CD14-positive monocyte (primary cell): ENCODE measurements around the gene CNIH2. TPM values are rescaled to one million over a fixed set of nuclear protein-coding genes. Genes with fewer than 3 reads are reported as not detected.

Experiments used
- DNase-seq, 3 donors: peaks; one replicate each; pipeline ENCODE4 v3.0.0-alpha.2; 2011 to 2022
- H2AFZ ChIP-seq: 2 replicates; pipeline ENCODE4 v1.6.0; 2012; ENCODE audit warnings: mild to moderate bottlenecking, low read depth, low read length, inconsistent platforms; ENCODE audit not compliant: insufficient read depth, poor library complexity, severe bottlenecking
- H3K27ac ChIP-seq, 2 donors: 1 replicate in 1 of 2; 2 replicates in 1 of 2; pipeline ENCODE4 v1.5.1; 2012 to 2013; ENCODE audit warnings: low read length in 2 of 2, control low read depth in 1 of 2, inconsistent platforms in 1 of 2, low read depth in 1 of 2, mild to moderate bottlenecking in 1 of 2
- H3K27me3 ChIP-seq, 2 donors: one replicate each; pipeline versions ENCODE4 v1.6.0 to v1.6.1; 2011 to 2013; ENCODE audit warnings: low read length in 2 of 2; ENCODE audit not compliant: control insufficient read depth in 2 of 2, insufficient read depth in 2 of 2
- H3K36me3 ChIP-seq, 2 donors: replicated peaks in 1 of 2; 1 replicate in 1 of 2; 2 replicates in 1 of 2; pipeline versions ENCODE4 v1.5.1 to v1.6.1; 2012 to 2013; ENCODE audit warnings: low read length in 2 of 2, control low read depth in 1 of 2, inconsistent platforms in 1 of 2, mild to moderate bottlenecking in 1 of 2; ENCODE audit not compliant: insufficient read depth in 2 of 2, control insufficient read depth in 1 of 2
- H3K4me1 ChIP-seq, 2 donors: 1 replicate in 1 of 2; 2 replicates in 1 of 2; pipeline versions ENCODE4 v1.5.1 to v1.6.1; 2012 to 2013; ENCODE audit warnings: low read length in 2 of 2, control low read depth in 1 of 2, inconsistent platforms in 1 of 2, mild to moderate bottlenecking in 1 of 2, moderate library complexity in 1 of 2; ENCODE audit not compliant: insufficient read depth in 2 of 2, control insufficient read depth in 1 of 2
- H3K4me2 ChIP-seq: replicated peaks from 2 replicates; pipeline ENCODE3; 2012; ENCODE audit warnings: low read length, moderate library complexity, mild to moderate bottlenecking; ENCODE audit not compliant: poor library complexity, severe bottlenecking; ENCODE audit errors: extremely low read depth
- H3K4me3 ChIP-seq, 3 experiments: fragments of 200-600 bp in 1 of 3; sonication (generic) in 1 of 3; replicated peaks in 1 of 3; 1 replicate in 2 of 3; 2 replicates in 1 of 3; pipeline ENCODE4 v1.5.1; 2011 to 2013; ENCODE audit warnings: low read length in 3 of 3, mild to moderate bottlenecking in 3 of 3, control low read depth in 2 of 3, low read depth in 2 of 3, inconsistent platforms in 1 of 3, moderate library complexity in 1 of 3
- H3K79me2 ChIP-seq: 2 replicates; pipeline ENCODE4 v1.6.0; 2012; ENCODE audit warnings: mild to moderate bottlenecking, control low read depth, inconsistent platforms, low read length, moderate library complexity; ENCODE audit not compliant: insufficient read depth
- H3K9ac ChIP-seq: 2 replicates; pipeline ENCODE4 v1.6.0; 2017; ENCODE audit warnings: low read length, mild to moderate bottlenecking; ENCODE audit not compliant: insufficient read depth, poor library complexity, severe bottlenecking
- H3K9me3 ChIP-seq, 2 donors: replicated peaks in 1 of 2; 1 replicate in 1 of 2; 2 replicates in 1 of 2; pipeline versions ENCODE4 v1.5.1 to v1.6.1; 2012 to 2013; ENCODE audit warnings: low read length in 2 of 2, control low read depth in 1 of 2; ENCODE audit not compliant: control insufficient read depth in 1 of 2, insufficient read depth in 1 of 2
- H4K20me1 ChIP-seq: 2 replicates; pipeline ENCODE4 v1.6.0; 2012; ENCODE audit warnings: mild to moderate bottlenecking, low read length, control low read depth, moderate library complexity; ENCODE audit not compliant: insufficient read depth
- H3K27ac Mint-ChIP-seq, 7 donors: one replicate each; pipeline ENCODE4 v1.8.0; 2020; ENCODE audit warnings: mild to moderate bottlenecking in 7 of 7, mixed read lengths in 7 of 7, moderate library complexity in 6 of 7, inconsistent platforms in 2 of 7
- H3K27me3 Mint-ChIP-seq, 3 donors: one replicate each; pipeline ENCODE4 v1.8.0; 2021 to 2022; ENCODE audit warnings: low read depth in 3 of 3, mild to moderate bottlenecking in 3 of 3, mixed read lengths in 3 of 3, moderate library complexity in 3 of 3, inconsistent platforms in 1 of 3
- H3K36me3 Mint-ChIP-seq, 2 donors: one replicate each; pipeline ENCODE4 v1.8.0; 2020; ENCODE audit warnings: mixed read lengths in 2 of 2, inconsistent platforms in 1 of 2, mild to moderate bottlenecking in 1 of 2
- H3K4me1 Mint-ChIP-seq: one replicate; pipeline ENCODE4 v1.8.0; 2020; ENCODE audit warnings: mild to moderate bottlenecking, mixed read lengths
- H3K4me3 Mint-ChIP-seq, 2 donors: one replicate each; pipeline ENCODE4 v1.8.0; 2020; ENCODE audit warnings: mild to moderate bottlenecking in 2 of 2, mixed read lengths in 2 of 2, moderate library complexity in 1 of 2
- H3K9me3 Mint-ChIP-seq, 7 donors: one replicate each; pipeline ENCODE4 v1.8.0; 2020 to 2022; ENCODE audit warnings: mixed read lengths in 7 of 7, mild to moderate bottlenecking in 6 of 7, moderate library complexity in 6 of 7, inconsistent platforms in 2 of 7
- WGBS: methylation state at CpG from one replicate; pipeline ENCODE4 v1.1.5; 2013; ENCODE audit warnings: missing lambda C conversion rate; ENCODE audit not compliant: insufficient coverage; 5-methylcytosine and 5-hydroxymethylcytosine counted together
- intact Hi-C, 2 donors: fragments of 100-400 bp; cut with micrococcal nuclease; formaldehyde crosslinking; loops; one replicate each; pipeline versions ENCODE4 v1.15.0 to v1.15.1; 2023
- polyA plus RNA-seq, 3 donors: library from polyadenylated mRNA; depleted of rRNA in 1 of 3; unstranded in 2 of 3; stranded (reverse) in 1 of 3; fragments of 300-500 nt in 2 of 3; fragments of >200 nt in 1 of 3; fragmentation: Illumina TruSeq in 2 of 3; gene quantifications; 1 replicate in 2 of 3; 2 replicates in 1 of 3; pipeline ENCODE4 v1.2.3, GENCODE V29; 2012 to 2021
- TF ChIP-seq, protein P1 (sequence below): fragments of 200-600 bp; IDR thresholded peaks from one replicate; pipeline ENCODE4 v1.8.0; 2022; ENCODE audit warnings: antibody characterized with exemption, mild to moderate bottlenecking

The CNIH2 gene
- polyA plus RNA-seq, 3 donors = 1.2 TPM; not detected in 2

DNA sequence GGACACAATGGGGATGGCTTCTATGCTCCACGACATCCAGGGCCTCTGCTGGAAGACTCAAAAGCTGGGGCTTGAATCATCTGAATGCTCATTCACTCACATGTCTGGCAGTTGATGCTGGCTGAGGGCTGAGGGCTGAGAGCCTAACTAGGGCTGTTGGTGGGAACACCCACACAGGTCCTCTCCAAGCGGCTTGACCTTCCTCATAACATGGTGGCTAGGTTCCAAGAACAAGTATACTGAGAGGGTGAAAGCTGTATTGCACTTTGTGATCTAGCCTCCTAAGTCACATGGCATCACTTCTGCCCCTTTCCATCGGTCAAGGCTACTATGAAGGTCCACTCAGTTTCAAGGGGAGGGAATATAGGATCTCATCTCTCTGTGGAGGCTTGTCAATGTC, 21.2 kb downstream of the CNIH2 start:
- WGBS = 67% methylated on average over 1 of the region's 3 CpGs
- Histone ChIP-seq H4K20me1 (no peaks in the 10 kb centered on the region), H2AFZ (no peak overlapping the region), H3K79me2 (no peaks in the 10 kb centered on the region), H3K36me3 (no peaks in the 10 kb centered on the region), H3K27me3 (peaks cover 0 to 5% of the 10 kb centered on the region in 2 donors), H3K9me3 (no peaks in the 10 kb centered on the region), H3K4me2 (no peak overlapping the region), H3K9ac (no peak overlapping the region), H3K4me1 (no peaks in the 10 kb centered on the region), H3K4me3 (no peak overlapping the region), H3K27ac (no peak overlapping the region)
- no peak overlapping the region for H3K4me3 Mint-ChIP-seq
- H3K9me3 Mint-ChIP-seq = peaks cover 0 to 2% (median 0%) of the 10 kb centered on the region in 7 donors
- TF ChIP-seq, protein P1, sequence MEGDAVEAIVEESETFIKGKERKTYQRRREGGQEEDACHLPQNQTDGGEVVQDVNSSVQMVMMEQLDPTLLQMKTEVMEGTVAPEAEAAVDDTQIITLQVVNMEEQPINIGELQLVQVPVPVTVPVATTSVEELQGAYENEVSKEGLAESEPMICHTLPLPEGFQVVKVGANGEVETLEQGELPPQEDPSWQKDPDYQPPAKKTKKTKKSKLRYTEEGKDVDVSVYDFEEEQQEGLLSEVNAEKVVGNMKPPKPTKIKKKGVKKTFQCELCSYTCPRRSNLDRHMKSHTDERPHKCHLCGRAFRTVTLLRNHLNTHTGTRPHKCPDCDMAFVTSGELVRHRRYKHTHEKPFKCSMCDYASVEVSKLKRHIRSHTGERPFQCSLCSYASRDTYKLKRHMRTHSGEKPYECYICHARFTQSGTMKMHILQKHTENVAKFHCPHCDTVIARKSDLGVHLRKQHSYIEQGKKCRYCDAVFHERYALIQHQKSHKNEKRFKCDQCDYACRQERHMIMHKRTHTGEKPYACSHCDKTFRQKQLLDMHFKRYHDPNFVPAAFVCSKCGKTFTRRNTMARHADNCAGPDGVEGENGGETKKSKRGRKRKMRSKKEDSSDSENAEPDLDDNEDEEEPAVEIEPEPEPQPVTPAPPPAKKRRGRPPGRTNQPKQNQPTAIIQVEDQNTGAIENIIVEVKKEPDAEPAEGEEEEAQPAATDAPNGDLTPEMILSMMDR = no peak
- intact Hi-C loops = no loop called here
- peaks cover 7 to 16% (median 8%) of the 10 kb centered on the region in 3 donors for H3K27me3 Mint-ChIP-seq
- DNase-seq = no peak
- no peaks in the 10 kb centered on the region for H3K4me1 Mint-ChIP-seq
- H3K27ac Mint-ChIP-seq = no peak overlapping the region
- no peaks in the 10 kb centered on the region for H3K36me3 Mint-ChIP-seq

DNA sequence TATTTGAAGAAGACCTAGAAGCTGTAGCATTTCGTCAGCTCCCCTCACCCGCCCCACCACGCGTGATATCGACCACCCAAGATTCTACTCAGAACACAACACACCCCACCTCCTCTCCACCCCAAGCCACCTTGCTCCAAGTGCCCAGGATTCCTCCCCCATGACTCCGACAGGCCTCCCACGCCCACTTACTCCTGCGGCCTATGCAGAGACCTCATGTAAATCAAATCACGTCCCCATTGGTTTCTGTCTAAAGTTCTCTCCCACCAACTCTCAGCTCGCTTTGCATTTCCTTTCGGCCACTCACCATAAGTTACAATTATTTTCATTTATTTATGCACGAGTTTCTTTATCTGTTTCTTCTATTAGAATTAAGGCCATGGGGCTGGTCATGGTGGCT, 24.7 kb downstream of the CNIH2 start:
- no peaks in the 10 kb centered on the region for H3K36me3 ChIP-seq
- no peak for DNase-seq
- Mint-ChIP-seq H3K9me3 (no peaks in the 10 kb centered on the region), H3K4me1 (no peaks in the 10 kb centered on the region), H3K27ac (no peak overlapping the region), H3K27me3 (peaks cover 5 to 10% (median 8%) of the 10 kb centered on the region in 3 donors), H3K36me3 (no peaks in the 10 kb centered on the region), H3K4me3 (no peak overlapping the region)
- H3K9ac ChIP-seq = no peak overlapping the region
- intact Hi-C loops = no loop called here
- no peak overlapping the region for H3K4me3 ChIP-seq
- H3K27ac ChIP-seq = no peak overlapping the region
- no peaks in the 10 kb centered on the region for H3K9me3 ChIP-seq
- TF ChIP-seq, protein P1 = no peak
- WGBS = 94% methylated on average over 11 of the region's 12 CpGs
- peaks cover 0 to under 1% of the 10 kb centered on the region in 2 donors for H3K27me3 ChIP-seq
- H3K4me1 ChIP-seq = no peaks in the 10 kb centered on the region
- no peak overlapping the region for H3K4me2 ChIP-seq
- no peaks in the 10 kb centered on the region for H4K20me1 ChIP-seq
- no peak overlapping the region for H2AFZ ChIP-seq
- no peaks in the 10 kb centered on the region for H3K79me2 ChIP-seq
